Fibroblast of villous mesenchyme (primary cell): ENCODE data around the gene NKX6-1. TPM values are rescaled to one million over a fixed set of nuclear protein-coding genes. Genes with fewer than 3 reads are reported as not detected.

Experiments
- DNase-seq: peaks from one replicate; pipeline ENCODE4 v3.0.0-alpha.2; 2010; ENCODE audit warnings: low read depth
- H3K4me3 ChIP-seq: 2 replicates; pipeline ENCODE4 v1.5.1; 2011; ENCODE audit warnings: low read depth, mild to moderate bottlenecking, low read length
- CTCF ChIP-seq: IDR thresholded peaks from 2 replicates; pipeline ENCODE4 v1.5.1; 2012; ENCODE audit warnings: low read depth, mild to moderate bottlenecking, low read length; ENCODE audit not compliant: insufficient read depth
- total RNA-seq: library from RNA; depleted of rRNA; stranded (reverse); fragments of >200 nt; gene quantifications from 2 replicates; pipeline ENCODE4 v1.2.3, GENCODE V29; 2012

The NKX6-1 gene
- total RNA-seq, 1 donor = not detected

- TF ChIP-seq CTCF = no peak
- DNase-seq = no peak
- H3K4me3 ChIP-seq = no peak overlapping the region
Observed at GRCh38 chr4:84500386-84501201, 1.5 kb upstream of the NKX6-1 start.

GRCh38 chr4:84499624-84499982, 511 bp upstream of the NKX6-1 start:
- no peak for DNase-seq
- TF ChIP-seq CTCF = no peak
- peak overlapping the region; percentile 54 for H3K4me3 ChIP-seq

DNA sequence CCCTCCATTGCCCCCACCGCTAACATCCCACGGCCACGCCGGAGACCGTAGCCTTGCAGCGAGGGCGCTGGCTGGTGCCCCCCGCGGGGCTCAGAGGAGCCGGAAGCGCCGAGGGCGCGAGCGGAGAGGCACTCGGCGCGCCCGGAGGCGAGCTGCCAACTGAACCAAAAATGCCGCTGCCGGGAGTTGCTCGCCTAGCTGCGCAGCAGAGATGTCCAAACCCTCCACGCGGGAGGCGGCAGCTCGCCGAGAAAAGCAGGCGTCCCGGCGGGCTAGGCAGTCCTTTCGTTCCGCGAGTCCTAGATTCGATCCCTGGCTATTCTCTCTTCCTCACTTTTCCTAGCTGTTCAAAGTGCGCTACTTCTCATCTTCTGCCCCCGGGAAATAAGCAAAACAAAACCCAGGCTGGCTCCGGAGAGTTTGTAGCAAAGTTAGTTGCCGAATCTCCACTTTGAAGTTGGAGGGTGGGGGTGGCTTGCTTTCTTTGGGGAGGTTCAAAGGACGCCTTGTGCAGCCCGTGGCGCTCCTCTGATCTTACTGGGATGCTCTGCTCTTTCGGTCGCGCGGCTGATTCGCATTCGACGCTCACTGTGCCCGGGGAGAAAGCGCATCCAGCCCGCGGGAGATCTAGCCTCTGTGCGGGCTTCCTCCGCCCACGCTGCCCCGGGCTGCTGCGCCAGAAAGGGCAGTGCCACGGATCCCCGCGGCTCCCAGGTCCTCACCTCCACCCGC, 723 bp downstream of the NKX6-1 start:
- TF ChIP-seq CTCF = no peak
- DNase-seq = peak; percentile 14

GRCh38 chr4:84497504-84498202, 1.4 kb downstream of the NKX6-1 start:
- no peak for DNase-seq
- no peak for TF ChIP-seq CTCF
- H3K4me3 ChIP-seq = peak overlapping the region; percentile 54

More for the DNA sequence above, 723 bp downstream of the NKX6-1 start:
- peak overlapping the region; percentile 54 for H3K4me3 ChIP-seq

DNA sequence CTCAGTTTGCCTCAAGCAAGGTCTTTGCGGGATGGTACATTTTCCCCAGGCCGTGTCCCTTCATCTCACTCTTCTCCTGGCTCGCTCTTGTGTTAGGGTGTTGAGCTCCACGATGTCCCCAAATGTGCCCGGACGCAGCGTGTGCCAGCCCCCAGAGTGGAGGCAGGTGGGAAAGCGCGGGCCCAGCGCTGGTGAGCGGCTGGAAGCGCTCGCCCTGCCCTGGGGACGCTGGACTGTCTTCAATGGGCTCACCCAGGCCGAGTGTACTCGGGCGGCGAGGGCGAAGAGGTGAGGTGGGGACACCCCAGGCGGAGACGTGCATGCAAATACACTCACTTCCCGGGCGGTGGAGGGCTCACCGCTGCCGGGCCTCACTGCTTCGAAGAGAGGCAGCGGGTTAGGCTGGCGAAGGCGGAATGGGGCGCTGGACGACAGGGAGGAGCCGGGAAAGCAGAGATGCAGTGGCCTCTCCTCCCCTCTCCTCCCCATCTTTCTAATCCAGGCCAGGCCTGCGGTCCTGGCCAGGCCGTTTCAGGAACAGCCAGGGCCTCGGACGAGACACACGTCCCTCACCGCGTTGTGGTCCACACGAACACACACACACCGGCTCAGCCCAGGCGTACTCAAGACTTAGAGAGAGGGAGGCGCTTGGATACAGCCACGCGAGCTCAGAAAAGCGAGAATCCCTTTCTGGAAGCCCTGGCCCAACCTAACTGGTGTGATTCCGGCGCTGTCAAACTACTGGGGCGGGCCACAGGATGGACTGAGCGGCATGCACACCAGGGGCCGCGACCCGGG, 2.2 kb downstream of the NKX6-1 start:
- DNase-seq = no peak
- no peak overlapping the region for H3K4me3 ChIP-seq
- TF ChIP-seq CTCF = no peak

DNA sequence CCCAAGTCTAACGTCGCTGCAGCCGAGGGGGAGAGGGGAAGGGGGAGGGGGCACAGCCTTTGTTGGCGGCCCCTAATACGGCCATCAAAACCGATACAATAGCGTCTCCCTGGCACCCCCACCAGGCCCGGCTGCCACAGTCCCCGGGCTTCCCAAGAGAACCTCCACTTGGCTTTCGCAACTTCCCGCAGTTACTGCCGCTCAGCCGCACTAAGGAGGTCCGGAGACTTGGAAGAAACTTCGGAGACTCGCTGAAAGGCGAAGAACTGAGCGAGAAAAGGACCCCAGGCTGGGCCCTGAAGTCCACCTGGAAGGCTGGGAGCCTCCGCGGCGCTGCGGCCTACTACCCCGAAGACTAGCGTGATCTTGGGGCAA, 2.8 kb downstream of the NKX6-1 start:
- no peak for TF ChIP-seq CTCF
- DNase-seq = no peak

More for the DNA sequence above, 2.8 kb downstream of the NKX6-1 start:
- no peak overlapping the region for H3K4me3 ChIP-seq
